GM18507 (cell line): ENCODE measurements around the gene C1orf74.

ENCODE experiments used
- DNase-seq: peaks from one replicate; pipeline ENCODE4 v3.0.0; 2011; ENCODE audit warnings: low read depth; ENCODE audit not compliant: insufficient read length; ENCODE audit errors: extremely low spot score
- FAIRE-seq: peaks from 2 replicates; lab custom pipeline; 2011; peaks lifted over from hg19 to GRCh38; lab: Jason Lieb, UNC

C1orf74 gene

GRCh38 chr1:209777587-209777986 lies 6.8 kb downstream of the C1orf74 start:
- DNase-seq (no peak), FAIRE-seq (no peak)

DNA sequence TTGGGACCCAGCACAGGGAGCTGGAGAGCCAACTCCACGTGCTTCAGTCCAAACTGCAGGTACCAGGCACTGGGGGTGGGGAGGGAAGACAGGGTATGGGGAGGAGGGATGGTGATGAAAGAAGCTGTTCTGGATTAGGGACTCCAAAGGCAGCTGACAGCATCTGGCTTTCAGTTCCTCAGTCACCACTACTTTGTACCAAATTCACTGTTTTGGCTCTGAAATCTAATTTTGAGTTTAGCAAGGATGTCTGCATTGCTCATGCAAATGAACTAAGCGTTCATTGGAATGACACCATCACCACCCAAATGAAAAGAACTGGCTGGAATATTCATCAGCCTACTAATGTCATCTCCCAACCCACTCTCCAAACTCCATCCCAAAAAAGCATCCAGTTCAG lies 8.7 kb downstream of the C1orf74 start:
- DNase-seq (no peak), FAIRE-seq (peak; percentile 67)

- FAIRE-seq, result peak; percentile 75
- no peak for DNase-seq
Observed at GRCh38 chr1:209774592-209774991, 9.8 kb downstream of the C1orf74 start.

DNA sequence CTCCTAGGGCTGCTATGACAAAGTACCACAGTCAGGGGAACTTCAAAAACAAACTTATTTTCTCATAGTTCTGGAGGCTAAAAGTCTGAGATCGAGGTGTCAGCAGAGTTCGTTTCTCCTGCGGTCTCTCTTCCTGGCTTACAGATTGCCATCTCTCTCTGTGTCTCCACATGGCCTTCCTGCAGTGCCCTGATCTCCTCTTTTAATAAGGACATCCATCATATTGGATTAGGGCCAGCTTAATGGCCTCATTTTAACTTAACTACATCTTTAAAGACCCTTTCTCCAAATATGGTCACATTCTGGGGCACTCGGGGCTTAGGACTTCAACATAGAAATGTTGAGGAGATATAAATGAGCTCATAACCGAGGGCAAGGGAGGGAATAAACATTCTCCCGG lies 12.2 kb downstream of the C1orf74 start:
- DNase-seq, result no peak
- no peak for FAIRE-seq

DNA sequence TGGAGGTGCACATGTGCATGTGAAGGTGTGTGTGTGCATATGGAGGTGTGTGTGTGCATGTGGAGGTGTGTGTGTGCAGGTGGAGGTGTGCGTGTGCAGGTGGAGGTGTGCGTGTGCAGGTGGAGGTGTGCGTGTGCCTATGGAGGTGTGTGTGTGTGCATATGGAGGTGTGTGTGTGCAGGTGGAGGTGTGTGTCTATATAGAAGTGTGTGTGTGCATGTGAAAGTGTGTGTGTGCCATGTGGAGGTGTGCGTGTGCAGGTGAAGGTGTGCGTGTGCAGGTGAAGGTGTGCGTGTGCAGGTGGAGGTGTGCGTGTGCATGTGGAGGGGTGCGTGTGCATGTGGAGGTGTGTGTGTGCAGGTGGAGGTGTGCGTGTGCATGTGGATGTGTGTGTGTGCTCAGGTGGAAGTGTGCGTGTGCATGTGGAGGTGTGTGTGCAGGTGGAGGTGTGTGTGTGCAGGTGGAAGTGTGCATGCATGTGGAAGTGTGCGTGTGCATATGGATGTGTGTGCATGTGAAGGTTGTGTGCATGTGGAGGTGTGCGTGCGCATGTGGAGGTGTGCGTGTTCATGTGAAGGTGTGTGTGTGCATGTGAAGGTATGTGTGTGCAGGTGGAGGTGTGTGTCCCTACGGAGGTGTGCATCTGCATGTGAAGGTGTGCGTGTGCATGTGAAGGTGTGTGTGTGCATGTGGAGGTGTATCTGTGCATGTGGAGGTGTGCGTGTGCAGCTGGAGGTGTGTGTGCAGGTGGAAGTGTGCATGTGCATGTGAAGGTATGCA lies 13.5 kb downstream of the C1orf74 start:
- DNase-seq, result no peak
- FAIRE-seq, result no peak

- FAIRE-seq (no peak), DNase-seq (no peak)
Observed at GRCh38 chr1:209769971-209770370, 14.4 kb downstream of the C1orf74 start.

- DNase-seq, result no peak
- FAIRE-seq, result peak; percentile 92
Observed at GRCh38 chr1:209769171-209769904, 15.0 kb downstream of the C1orf74 start.

DNA sequence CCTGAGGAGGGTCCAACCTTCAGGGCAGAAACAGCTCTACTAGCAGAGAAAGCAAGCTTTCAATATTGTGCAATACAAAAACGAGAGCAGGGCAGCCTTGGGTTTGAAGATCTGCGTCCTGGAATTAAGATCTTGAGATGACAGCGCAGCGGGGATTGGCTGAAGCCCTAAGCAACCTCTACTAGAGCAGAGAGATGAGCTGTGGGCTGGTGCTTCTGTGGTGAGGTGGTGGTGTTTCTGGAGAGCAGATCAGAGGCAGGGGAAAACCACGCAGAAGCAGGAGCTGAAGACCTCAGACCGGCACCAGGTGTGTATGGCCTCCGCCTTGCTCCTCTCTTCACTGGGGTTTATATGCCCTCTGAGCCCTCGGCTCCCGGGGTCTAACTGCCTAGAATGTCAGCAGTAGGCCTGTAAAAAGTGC lies 16.0 kb downstream of the C1orf74 start:
- peak; percentile 97 for FAIRE-seq
- DNase-seq, result peak; percentile 52

DNA sequence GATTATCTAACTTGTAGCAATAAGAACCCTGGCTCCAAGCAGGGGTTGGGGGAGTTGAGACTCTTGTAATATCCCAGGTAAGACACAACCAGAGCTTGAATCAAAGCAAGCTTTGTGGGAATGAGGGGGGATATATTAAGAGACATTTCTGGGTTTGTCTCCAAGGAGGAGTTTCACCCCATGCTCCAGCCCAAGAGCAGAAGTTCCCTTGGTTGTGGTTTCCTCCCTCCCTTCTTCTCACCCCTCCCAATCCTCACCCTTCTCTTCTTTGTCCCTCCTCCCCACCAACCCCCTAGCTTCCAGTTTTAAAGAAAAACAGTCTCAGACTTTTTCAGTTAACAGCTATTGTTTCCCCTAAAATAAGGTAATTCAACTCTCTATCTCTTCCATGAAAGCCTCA lies 16.7 kb downstream of the C1orf74 start:
- DNase-seq (no peak), FAIRE-seq (no peak)

DNA sequence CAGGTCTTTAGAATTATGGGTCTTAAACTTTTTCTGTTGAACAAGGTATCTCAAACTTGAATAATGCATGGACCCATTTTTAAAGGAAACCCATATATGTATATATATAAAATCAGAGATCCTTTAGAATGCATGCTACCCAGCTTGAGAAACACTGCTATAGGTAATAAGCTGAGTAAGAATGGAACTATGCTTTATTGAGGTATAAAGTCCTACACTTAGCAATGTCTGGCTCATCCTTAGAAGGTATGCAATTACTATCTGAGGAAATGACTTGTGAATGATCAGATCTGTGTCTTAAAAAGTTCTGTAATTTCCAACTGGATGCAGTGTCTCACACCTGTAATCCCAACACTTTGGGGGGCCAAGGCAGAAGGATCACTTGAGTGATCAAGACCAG lies 17.3 kb downstream of the C1orf74 start:
- FAIRE-seq, result no peak

GRCh38 chr1:209766051-209766450 lies 18.3 kb downstream of the C1orf74 start:
- DNase-seq, result no peak
- FAIRE-seq, result no peak

More for the DNA sequence above, 17.3 kb downstream of the C1orf74 start:
- DNase-seq, result no peak

- DNase-seq, result no peak
- FAIRE-seq, result no peak
Observed at GRCh38 chr1:209761011-209761635, 23.2 kb downstream of the C1orf74 start.

GRCh38 chr1:209759829-209760359 lies 24.5 kb downstream of the C1orf74 start:
- FAIRE-seq (no peak), DNase-seq (no peak)

- DNase-seq, result no peak
- no peak for FAIRE-seq
Observed at GRCh38 chr1:209758400-209758799, 26.0 kb downstream of the C1orf74 start.

GRCh38 chr1:209756615-209757445 lies 27.5 kb downstream of the C1orf74 start:
- no peak for DNase-seq
- no peak for FAIRE-seq

GRCh38 chr1:209755926-209756614 lies 28.3 kb downstream of the C1orf74 start, which contains the start of gene TRAF3IP3:
TRAF3IP3 (plus strand) TSS chr1:209756053; CDS start chr1:209760040, 3,987 bp downstream.
- FAIRE-seq, result peak; percentile 98

GRCh38 chr1:209755256-209755655 lies 29.1 kb downstream of the C1orf74 start:
- DNase-seq, result no peak
- FAIRE-seq, result no peak

More at GRCh38 chr1:209755926-209756614, 28.3 kb downstream of the C1orf74 start, which contains the start of gene TRAF3IP3:
- DNase-seq, result peak; percentile 55

GRCh38 chr1:209752890-209753289 lies 31.5 kb downstream of the C1orf74 start:
- FAIRE-seq, result no peak

More at GRCh38 chr1:209752890-209753289, 31.5 kb downstream of the C1orf74 start:
- DNase-seq, result no peak
